Smooth muscle cell (in vitro differentiated cells): Measurements from ENCODE around the gene POC1A. TPM values are rescaled to one million over a fixed set of nuclear protein-coding genes. Genes with fewer than 3 reads are reported as not detected.

ENCODE experiments used
- DNase-seq: peaks from one replicate; lab custom pipeline; 2025; ENCODE audit not compliant: unreplicated experiment; lab: John Stamatoyannopoulos, UW
- H2AFZ ChIP-seq: fragments of 200-600 bp; sonication (generic); 2 replicates; pipeline ENCODE4 v1.6.0; 2016; ENCODE audit warnings: antibody characterized with exemption, low read depth, mild to moderate bottlenecking
- H3F3A ChIP-seq: fragments of 200-600 bp; sonication (generic); 2 replicates; pipeline ENCODE4 v1.6.0; 2017; ENCODE audit warnings: antibody characterized with exemption, low read depth
- H3K27ac ChIP-seq: fragments of 200-600 bp; sonication (generic); 2 replicates; pipeline ENCODE4 v1.5.1; 2016; ENCODE audit warnings: low read depth, mild to moderate bottlenecking
- H3K27me3 ChIP-seq: fragments of 200-600 bp; sonication (generic); 2 replicates; pipeline ENCODE4 v1.6.1; 2016; ENCODE audit warnings: low read depth, mild to moderate bottlenecking
- H3K36me3 ChIP-seq: fragments of 200-600 bp; sonication (generic); 2 replicates; pipeline ENCODE4 v1.5.1; 2016; ENCODE audit warnings: low read depth
- H3K4me1 ChIP-seq: fragments of 200-600 bp; sonication (generic); 2 replicates; pipeline ENCODE4 v1.5.1; 2016; ENCODE audit warnings: low read depth
- H3K4me2 ChIP-seq: fragments of 200-600 bp; sonication (generic); 2 replicates; pipeline ENCODE4 v1.6.0; 2016; ENCODE audit warnings: mild to moderate bottlenecking
- H3K4me3 ChIP-seq: fragments of 200-600 bp; sonication (generic); 2 replicates; pipeline ENCODE4 v1.5.1; 2016; ENCODE audit warnings: mild to moderate bottlenecking
- H3K79me2 ChIP-seq: fragments of 200-600 bp; sonication (generic); 2 replicates; pipeline ENCODE4 v1.6.0; 2016; ENCODE audit warnings: low read depth, mild to moderate bottlenecking
- H3K9ac ChIP-seq: fragments of 200-600 bp; sonication (generic); 2 replicates; pipeline ENCODE4 v1.6.0; 2016; ENCODE audit warnings: low read depth
- H3K9me3 ChIP-seq: fragments of 200-600 bp; sonication (generic); replicated peaks from 2 replicates; pipeline ENCODE4 v1.5.1; 2016; ENCODE audit warnings: low read depth
- H4K20me1 ChIP-seq: fragments of 200-600 bp; sonication (generic); 2 replicates; pipeline ENCODE4 v1.6.0; 2016; ENCODE audit warnings: low read depth
- CTCF ChIP-seq: fragments of 200-600 bp; sonication (generic); IDR thresholded peaks from 2 replicates; pipeline ENCODE4 v1.5.1; 2017; ENCODE audit warnings: borderline replicate concordance, mild to moderate bottlenecking, antibody characterized with exemption; ENCODE audit not compliant: insufficient read depth, poor library complexity, severe bottlenecking
- whole genome bisulfite sequencing: methylation state at CpG from one replicate; pipeline ENCODE4 v1.1.7; 2016; ENCODE audit warnings: low lambda C conversion rate; 5-methylcytosine and 5-hydroxymethylcytosine counted together
- polyA plus RNA-seq: library from polyadenylated mRNA; unstranded; fragments of >200 nt; fragmentation: Nextera tagmentation; extraction: Ambion mirVana; gene quantifications from 2 replicates; pipeline ENCODE4 v1.2.1, GENCODE V29; 2016
- total RNA-seq: library from RNA; depleted of rRNA; stranded (reverse); fragments of >200 nt; gene quantifications from 2 replicates; pipeline ENCODE4 v1.2.3, GENCODE V29; 2014

POC1A gene
- total and polyA plus RNA-seq, 2 experiments from 2014 or later: 1.8 to 7.9 TPM

DNA sequence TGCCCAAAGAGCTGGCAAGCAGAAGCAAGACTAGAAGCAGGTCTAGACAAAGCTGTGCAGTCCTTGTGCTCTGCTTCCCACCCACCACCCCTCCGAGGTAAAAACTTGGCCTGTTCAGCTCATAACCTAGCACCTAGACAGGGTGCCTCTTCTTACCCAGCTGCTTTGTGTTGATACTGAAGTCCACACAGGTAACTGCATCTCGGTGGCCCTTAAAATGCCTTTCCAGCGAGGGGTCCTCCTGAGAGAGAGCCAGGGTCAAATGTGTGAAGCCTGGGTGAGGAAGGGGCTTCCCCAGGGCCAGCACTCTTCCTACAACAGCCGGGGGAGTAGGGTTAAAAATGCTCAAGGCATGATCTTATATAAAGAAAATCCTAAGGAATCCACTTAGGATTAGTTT, 3.4 kb downstream of the POC1A start:
- Histone ChIP-seq H4K20me1 (no peaks in the 10 kb centered on the region), H3K9me3 (no peaks in the 10 kb centered on the region), H3K4me3 (no peak overlapping the region), H3F3A (no peaks in the 10 kb centered on the region), H3K9ac (no peak overlapping the region), H3K27ac (no peak overlapping the region), H3K79me2 (peaks cover 13% of the 10 kb centered on the region), H3K4me1 (peaks cover 4% of the 10 kb centered on the region), H2AFZ (no peak overlapping the region), H3K4me2 (no peak overlapping the region), H3K36me3 (no peaks in the 10 kb centered on the region), H3K27me3 (no peaks in the 10 kb centered on the region)
- WGBS: 92% methylated on average over 4 of the region's 4 CpGs
- no peak for TF ChIP-seq CTCF
- no peak for DNase-seq

GRCh38 chr3:52150357-52150756, 3.9 kb downstream of the POC1A start:
- no peaks in the 10 kb centered on the region for H3F3A ChIP-seq
- H4K20me1 ChIP-seq: no peaks in the 10 kb centered on the region
- H3K9me3 ChIP-seq: no peaks in the 10 kb centered on the region
- H3K4me3 ChIP-seq: no peak overlapping the region
- no peak for DNase-seq
- no peak overlapping the region for H2AFZ ChIP-seq
- H3K4me2 ChIP-seq: no peak overlapping the region
- H3K27ac ChIP-seq: no peak overlapping the region
- TF ChIP-seq CTCF: no peak
- peaks cover 13% of the 10 kb centered on the region for H3K79me2 ChIP-seq
- no peaks in the 10 kb centered on the region for H3K27me3 ChIP-seq
- 92% methylated on average over 3 of the region's 3 CpGs for whole genome bisulfite sequencing
- no peak overlapping the region for H3K9ac ChIP-seq
- peaks cover 4% of the 10 kb centered on the region for H3K4me1 ChIP-seq
- no peaks in the 10 kb centered on the region for H3K36me3 ChIP-seq

- 98% methylated on average over 11 of the region's 11 CpGs for WGBS
- H3K79me2 ChIP-seq: peaks cover 13% of the 10 kb centered on the region
- no peak for TF ChIP-seq CTCF
- H4K20me1 ChIP-seq: no peaks in the 10 kb centered on the region
- H3K9ac ChIP-seq: no peak overlapping the region
- H3K36me3 ChIP-seq: no peaks in the 10 kb centered on the region
- H3K4me2 ChIP-seq: no peak overlapping the region
- no peak overlapping the region for H3K27ac ChIP-seq
- no peaks in the 10 kb centered on the region for H3K27me3 ChIP-seq
- H3K9me3 ChIP-seq: no peaks in the 10 kb centered on the region
- no peak overlapping the region for H2AFZ ChIP-seq
- no peaks in the 10 kb centered on the region for H3F3A ChIP-seq
- H3K4me3 ChIP-seq: no peak overlapping the region
- H3K4me1 ChIP-seq: no peaks in the 10 kb centered on the region
- no peak for DNase-seq
Observed at GRCh38 chr3:52149726-52150125, 4.5 kb downstream of the POC1A start.

DNA sequence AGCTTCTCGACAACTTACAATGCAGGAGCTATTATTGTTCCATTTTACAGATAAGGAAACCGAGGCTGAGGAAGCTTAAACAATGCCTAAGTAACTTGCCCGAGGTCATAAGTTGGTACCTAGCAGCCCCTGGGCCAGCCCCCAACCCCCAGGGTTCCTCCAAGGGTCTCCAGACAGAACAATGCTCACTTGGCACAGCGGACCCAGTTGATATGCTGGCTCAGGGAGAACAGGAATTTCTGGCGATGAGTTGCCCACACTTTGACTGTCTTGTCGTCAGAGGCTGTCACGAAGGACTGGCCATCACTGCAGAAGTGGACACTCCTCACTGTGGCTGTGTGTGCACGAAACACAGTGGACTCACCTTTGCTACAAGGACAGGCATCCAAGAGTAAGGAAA, 5.2 kb downstream of the POC1A start:
- Histone ChIP-seq H3K9me3 (no peaks in the 10 kb centered on the region), H3K27me3 (no peaks in the 10 kb centered on the region), H3K36me3 (no peaks in the 10 kb centered on the region), H3K4me3 (no peak overlapping the region), H3F3A (no peaks in the 10 kb centered on the region), H3K9ac (no peak overlapping the region), H3K4me1 (no peaks in the 10 kb centered on the region), H2AFZ (no peak overlapping the region), H3K4me2 (no peak overlapping the region), H4K20me1 (no peaks in the 10 kb centered on the region), H3K79me2 (peaks cover 13% of the 10 kb centered on the region), H3K27ac (no peak overlapping the region)
- no peak for TF ChIP-seq CTCF
- WGBS: 98% methylated on average over 8 of the region's 8 CpGs
- DNase-seq: no peak
